Measurements from ENCODE around the gene MUTYH. TPM values are rescaled to one million over a fixed set of nuclear protein-coding genes. Genes with fewer than 3 reads are reported as not detected.

The MUTYH gene
- total and polyA plus RNA-seq, 9 of the 15 experiments (the other 6 are each of a cell fraction or from before 2014, with no cell fraction given): 3.4 to 53.5 (median 29.0) TPM

DNA sequence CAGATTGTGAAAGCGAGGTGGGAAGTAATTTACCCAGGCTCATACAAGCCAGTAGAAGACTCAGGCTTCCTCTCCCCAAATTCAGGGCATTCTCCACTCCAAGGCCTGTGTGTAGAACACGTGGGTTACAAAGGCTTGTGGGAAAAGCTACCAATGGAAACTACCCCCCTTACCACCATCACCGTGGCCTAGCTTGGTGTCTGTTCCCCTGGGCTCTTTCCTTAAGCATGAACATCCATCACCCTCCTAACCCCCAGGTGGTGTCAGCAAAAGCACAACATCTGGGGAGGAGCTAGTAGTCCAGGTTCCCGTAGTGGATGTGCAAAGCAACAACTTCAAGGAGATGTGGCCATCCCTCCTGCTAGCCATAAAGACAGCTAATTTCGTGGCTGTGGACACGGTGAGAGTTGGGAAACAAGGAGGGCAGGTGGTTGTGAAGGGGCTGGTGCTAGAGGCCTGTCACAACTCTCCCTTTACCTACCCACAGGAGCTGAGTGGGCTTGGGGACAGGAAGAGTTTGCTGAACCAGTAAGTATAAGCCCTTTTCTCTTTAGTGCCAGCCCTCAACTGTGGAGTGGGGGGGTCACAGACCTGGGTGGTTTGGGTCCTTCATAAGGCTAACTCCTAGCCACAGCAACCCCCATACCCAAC lies 701 bp upstream of the MUTYH start:
- in situ Hi-C loops (cut with MboI): no loop called here
- peak; percentile 46 for ATAC-seq
- TF ChIP-seq ZNF668 (CRISPR knock-in tag; IDR thresholded peaks at IDR 0.05): no peak
- TF ChIP-seq ZNF780A (CRISPR knock-in tag; IDR thresholded peaks at IDR 0.05): no peak
- TF ChIP-seq MEIS2 (IDR thresholded peaks at IDR 0.05; ENCODE audit: partially characterized antibody): peak; percentile 47
- no peak for TF ChIP-seq PHTF2 (CRISPR knock-in tag; IDR thresholded peaks at IDR 0.05)
- TF ChIP-seq CTBP1 (IDR thresholded peaks at IDR 0.05; ENCODE audit: borderline replicate concordance): peak; percentile 82
- TF ChIP-seq PURB (CRISPR knock-in tag; IDR thresholded peaks at IDR 0.05; ENCODE audit: low read depth): no peak
- TF ChIP-seq NCOA6 (IDR thresholded peaks at IDR 0.05): no peak
- no peak for TF ChIP-seq ZNF639 (CRISPR knock-in tag; conservative IDR thresholded peaks at IDR 0.05 in 1 of 2, IDR thresholded peaks at IDR 0.05 in 1 of 2)
- TF ChIP-seq DDX20 (tag; IDR thresholded peaks at IDR 0.05; ENCODE audit: low read depth): no peak
- peak; percentile 21; the same call in 1 of the 2 replicates for TF ChIP-seq HLTF (IDR thresholded peaks at IDR 0.05)
- 0 out of 2 replicates have a peak, but pooled peaks have one; percentile 39 for TF ChIP-seq ZNF592 (IDR thresholded peaks at IDR 0.05)
- TF ChIP-seq PKNOX1 (IDR thresholded peaks at IDR 0.05): peak; percentile 53; the same call in 1 of the 2 replicates
- peak; percentile 56; the same call in 1 of the 2 replicates for TF ChIP-seq CBFB (CRISPR knock-in tag; IDR thresholded peaks at IDR 0.05)
- peak; percentile 53 for TF ChIP-seq SAP30 (IDR thresholded peaks at IDR 0.05; ENCODE audit: borderline replicate concordance, insufficient read depth, low read depth, low read length, poor library complexity, severe bottlenecking)
- TF ChIP-seq BACH1 (tag; IDR thresholded peaks at IDR 0.05): no peak

More for the DNA sequence above, 701 bp upstream of the MUTYH start:
- BruUV-seq (replicated peaks): no TSS peak
- Histone ChIP-seq H3K79me2 (ENCODE audit: control insufficient read depth, insufficient read depth, low read length) (peaks cover 47% of the 10 kb centered on the region), H3K4me1 (replicated peaks in 1 of 2; ENCODE audit: control insufficient read depth in 2 of 2, insufficient read depth in 2 of 2, low read length in 2 of 2) (peaks cover 6 to 18% of the 10 kb centered on the region in 2 experiments; a peak in 4 of 5 replicates), H3K36me3 (ENCODE audit: control insufficient read depth, insufficient read depth, low read length) (peaks cover 59% of the 10 kb centered on the region), H3K4me3 (peak overlapping the region; percentile 66), H3K9me1 (ENCODE audit: control insufficient read depth, insufficient read depth, low read length) (peaks cover 5% of the 10 kb centered on the region), H3K9ac (ENCODE audit: insufficient read depth in 1 of 2, low read depth in 2 of 2, low read length in 2 of 2) (peak overlapping the region; percentile 96), H4K20me1 (replicated peaks; ENCODE audit: control insufficient read depth, insufficient read depth, low read length) (peaks cover 5% of the 10 kb centered on the region; the same call in 1 of the 2 replicates), H3K4me2 (ENCODE audit: insufficient read depth, low read length) (peak overlapping the region; percentile 93), H3K27me3 (ENCODE audit: control insufficient read depth in 2 of 2, insufficient read depth in 2 of 2, low read length in 2 of 2) (no peaks in the 10 kb centered on the region), H3K27ac (ENCODE audit: extremely low read depth, low read depth, low read length) (peak overlapping the region; percentile 94), H3K9me3 (replicated peaks; ENCODE audit: control insufficient read depth, insufficient read depth, low read depth, low read length) (peaks cover 9% of the 10 kb centered on the region), H2AFZ (ENCODE audit: low read depth, low read length) (peak overlapping the region; percentile 97)
- ChIA-PET CTCF (ENCODE audit: low intra/inter-chr PET ratio) (interaction anchor here (0.6 to 1.0 kb wide), 2 partner anchors 20 to 152 kb away, joined by 3 to 5 read pairs; no protein-coding TSS in a partner anchor), POLR2A (interaction anchor here (0.5 to 13.3 kb wide), 37 partner anchors 9 to 619 kb away, joined by 3 to 226 read pairs (median 4); partner anchors contain the start of genes CCDC163, HECTD3, MMACHC and NASP)
- intact Hi-C loops (cut with micrococcal nuclease): loop anchor here (1.0 to 5.0 kb wide), 2 partner anchors 37 to 151 kb away; partner anchors contain the start of gene TESK2
- peak; percentile 83 for FAIRE-seq
- DNase-seq (ENCODE audit: extremely low read depth in 1 of 4, low spot score in 3 of 4): peak; percentile 61 to 68 (median 66)
- 2% methylated on average over 6 of the region's 6 CpGs for WGBS (ENCODE audit: insufficient coverage, low coverage, missing lambda C conversion rate)

All from K562 (cell line).